GM18499 (cell line): ENCODE results near the gene CCL3.
"Not testable (repeated sequence)": the region's sequence is repeated elsewhere in the genome, so short reads cannot be mapped to it uniquely, and the experiment has no call there.

Source experiments
- ATAC-seq: cut with Tn5 transposase; IDR thresholded peaks from one replicate; pipeline ENCODE4 v1.9.1; 2021; ENCODE audit warnings: moderate number of reproducible peaks; ENCODE audit not compliant: insufficient read depth, unreplicated experiment

The CCL3 gene

GRCh38 chr17:36089888-36090836 is at the start of gene CCL3:
CCL3 (minus strand) TSS chr17:36090143; CDS start chr17:36090058, 85 bp downstream.
- ATAC-seq: peak; percentile 43

GRCh38 chr17:36136439-36136838 is 46.5 kb upstream of the CCL3 start:
- ATAC-seq: no peak

GRCh38 chr17:36136036-36136435 is 46.1 kb upstream of the CCL3 start:
- no peak for ATAC-seq

- no peak for ATAC-seq
Measured at GRCh38 chr17:36135465-36135864, 45.5 kb upstream of the CCL3 start.

- no peak for ATAC-seq
Measured at GRCh38 chr17:36133602-36134236, 43.8 kb upstream of the CCL3 start.

GRCh38 chr17:36132421-36132831 is 42.5 kb upstream of the CCL3 start:
- no peak for ATAC-seq

GRCh38 chr17:36131931-36132330 is 42.0 kb upstream of the CCL3 start:
- ATAC-seq: no peak

- ATAC-seq: no peak
Measured at GRCh38 chr17:36131421-36131820, 41.5 kb upstream of the CCL3 start.

- ATAC-seq: no peak
Measured at GRCh38 chr17:36130346-36130745, 40.4 kb upstream of the CCL3 start.

GRCh38 chr17:36129616-36130015 is 39.7 kb upstream of the CCL3 start:
- no peak for ATAC-seq

GRCh38 chr17:36128411-36128978 is 38.6 kb upstream of the CCL3 start:
- ATAC-seq: no peak

- ATAC-seq: no peak
Measured at GRCh38 chr17:36127911-36128310, 38.0 kb upstream of the CCL3 start.

- no peak for ATAC-seq
Measured at GRCh38 chr17:36127199-36127893, 37.4 kb upstream of the CCL3 start.

GRCh38 chr17:36124879-36125824 is 35.2 kb upstream of the CCL3 start:
- no peak for ATAC-seq

- no peak for ATAC-seq
Measured at GRCh38 chr17:36123431-36123830, 33.5 kb upstream of the CCL3 start.

GRCh38 chr17:36121099-36121498 is 31.2 kb upstream of the CCL3 start:
- ATAC-seq: not testable (repeated sequence)

GRCh38 chr17:36120221-36120620 is 30.3 kb upstream of the CCL3 start:
- no peak for ATAC-seq

- ATAC-seq: no peak
Measured at GRCh38 chr17:36118477-36119353, 28.8 kb upstream of the CCL3 start.
